Adrenal gland (tissue), 12 donors: Measurements from ENCODE around the gene TRIM47. TPM values are rescaled to one million over a fixed set of nuclear protein-coding genes. Genes with fewer than 3 reads are reported as not detected.

Experiments
- DNase-seq, 7 donors: peaks; one replicate each; pipeline ENCODE4 v3.0.0-alpha.2; 2019 to 2020
- H3K27ac ChIP-seq, 5 donors: fragments of 200-600 bp; sonication (generic) in 4 of 5; 1 replicate in 3 of 5; 2 replicates in 2 of 5; pipeline versions ENCODE4 v1.5.1 to v1.8.0; 2016 to 2020; ENCODE audit warnings: mild to moderate bottlenecking in 1 of 5
- H3K27me3 ChIP-seq: fragments of 200-600 bp; 2 replicates; pipeline ENCODE4 v1.8.0; 2021
- H3K36me3 ChIP-seq, 2 donors: fragments of 200-600 bp; replicated peaks in 1 of 2; 1 replicate in 1 of 2; 2 replicates in 1 of 2; pipeline versions ENCODE4 v1.5.1 to v1.8.0; 2018 to 2022
- H3K4me1 ChIP-seq, 2 donors: fragments of 200-600 bp; replicated peaks in 1 of 2; 1 replicate in 1 of 2; 2 replicates in 1 of 2; pipeline versions ENCODE4 v1.5.1 to v1.8.0; 2018 to 2021
- H3K4me3 ChIP-seq, 4 donors: fragments of 200-600 bp; sonication (generic) in 3 of 4; one replicate each; pipeline ENCODE4 v1.5.1; 2016 to 2018
- H3K9me3 ChIP-seq, 3 donors: fragments of 200-600 bp; sonication (generic) in 1 of 3; replicated peaks in 1 of 3; 1 replicate in 2 of 3; 2 replicates in 1 of 3; pipeline versions ENCODE4 v1.5.1 to v1.8.0; 2016 to 2021
- CTCF ChIP-seq, 6 experiments: fragments of 450-650 bp in 4 of 6; fragments of 200-600 bp in 2 of 6; sonication (generic) in 1 of 6; IDR thresholded peaks; 1 replicate in 5 of 6; 2 replicates in 1 of 6; pipeline versions ENCODE4 v1.5.1 to v1.8.0; 2016 to 2021; ENCODE audit warnings: antibody characterized with exemption in 6 of 6, mild to moderate bottlenecking in 2 of 6, moderate library complexity in 1 of 6
- POLR2A ChIP-seq, 2 donors: fragments of 450-650 bp; IDR thresholded peaks; one replicate each; pipeline ENCODE4 v1.6.1; 2017; ENCODE audit warnings: antibody characterized with exemption in 2 of 2, mild to moderate bottlenecking in 2 of 2, moderate library complexity in 1 of 2
- WGBS, 4 donors: extraction: QIAGEN DNeasy Blood & Tissue Kit in 2 of 4; methylation state at CpG; one replicate each; pipeline versions ENCODE4 v1.1.5 to v1.1.7; 2013 to 2017; 5-methylcytosine and 5-hydroxymethylcytosine counted together
- intact Hi-C, 2 donors: fragments of 100-400 bp; cut with DNase I; formaldehyde crosslinking; loops; one replicate each; pipeline versions ENCODE4 v1.14.1 to v1.15.0; 2022 to 2023
- polyA plus RNA-seq, 3 donors: library from polyadenylated mRNA; stranded (reverse); fragments of 200-250 nt in 2 of 3; fragments of 350-450 nt in 1 of 3; fragmentation: Illumina TruSeq in 1 of 3; extraction: RNeasy Lipid Tissue Mini Kit (QIAGEN cat#74804) in 1 of 3; gene quantifications; one replicate each; pipeline ENCODE4 v1.2.3, GENCODE V29; 2013 to 2014
- total RNA-seq, 9 donors: library from RNA; depleted of rRNA in 4 of 9; stranded (reverse); fragments of >200 nt in 4 of 9; fragments of 120-200 nt in 1 of 9; fragmentation: NEBNext Ultra II Directional in 1 of 9; extraction: Animal tissue kit (Norgen Biotek cat#: 25700) in 1 of 9; gene quantifications; one replicate each; pipeline versions ENCODE4 v1.1.0 to v1.2.4, GENCODE V29; 2013 to 2023
- donor health status: healthy with polysubstance abuse.
- donor health status: Bipolar disorder and iron deficiency.
- donor health status: DM: yes; HTN: yes; CAD: no.
- donor health status: DM: no; HTN: no; CAD: no.
- donor health status: DM: no; HTN: no; CAD: no.
- donor health status: DM: yes; HTN: yes; CAD: no.

Gene TRIM47
- total and polyA plus RNA-seq, 12 donors: 2.8 to 66.1 (median 24.5) TPM

GRCh38 chr17:75910699-75911098 lies 32.3 kb upstream of the TRIM47 start:
- TF ChIP-seq CTCF (IDR thresholded peaks at IDR 0.05) (no peak), POLR2A (IDR thresholded peaks at IDR 0.05) (no peak)
- Histone ChIP-seq H3K27ac (no peak overlapping the region), H3K36me3 (peaks cover 0 to 4% of the 10 kb centered on the region in 2 donors), H3K4me3 (no peak overlapping the region), H3K27me3 (no peaks in the 10 kb centered on the region), H3K9me3 (no peaks in the 10 kb centered on the region), H3K4me1 (no peaks in the 10 kb centered on the region)
- DNase-seq: no peak
- WGBS, 4 donors: 84 to 100% (median 89%) methylated on average over 1 to 6 of the region's 6 CpGs
- intact Hi-C loops: no loop called here

- no peaks in the 10 kb centered on the region for H3K9me3 ChIP-seq
- H3K27me3 ChIP-seq: no peaks in the 10 kb centered on the region
- no peak for TF ChIP-seq CTCF (IDR thresholded peaks at IDR 0.05)
- TF ChIP-seq POLR2A (IDR thresholded peaks at IDR 0.05): no peak
- WGBS, 4 donors: 75 to 92% (median 89%) methylated on average over 6 to 11 of the region's 11 CpGs
- peak in 1 of 7 donors; percentile 60 for DNase-seq
- no peak overlapping the region for H3K27ac ChIP-seq
- H3K4me1 ChIP-seq: peaks cover 0 to 5% of the 10 kb centered on the region in 2 donors
- H3K4me3 ChIP-seq: no peak overlapping the region
- intact Hi-C loops: loop anchor here in 1 of 2 donors (5.0 kb wide), 1 partner anchor 92 kb away; the partner anchor contains the start of gene CDK3
- H3K36me3 ChIP-seq: peaks cover 0 to 4% of the 10 kb centered on the region in 2 donors
Observed at GRCh38 chr17:75909812-75910274, 31.5 kb upstream of the TRIM47 start.

- TF ChIP-seq POLR2A (IDR thresholded peaks at IDR 0.05): no peak
- Histone ChIP-seq H3K4me3 (no peak overlapping the region), H3K36me3 (peaks cover 0 to 4% of the 10 kb centered on the region in 2 donors), H3K4me1 (peaks cover 0 to 6% of the 10 kb centered on the region in 2 donors), H3K9me3 (no peaks in the 10 kb centered on the region), H3K27ac (no peak overlapping the region), H3K27me3 (no peaks in the 10 kb centered on the region)
- intact Hi-C loops: loop anchor here in 1 of 2 donors (5.0 kb wide), 1 partner anchor 93 kb away; the partner anchor contains the start of gene CDK3
- WGBS, 4 donors: 83 to 94% (median 89%) methylated on average over 12 to 14 of the region's 14 CpGs
- DNase-seq: no peak
Observed at GRCh38 chr17:75909051-75909811, 30.9 kb upstream of the TRIM47 start.

- H3K9me3 ChIP-seq: no peaks in the 10 kb centered on the region
- H3K36me3 ChIP-seq: peaks cover 0 to under 1% of the 10 kb centered on the region in 2 donors
- peaks cover 9 to 12% of the 10 kb centered on the region in 2 donors for H3K4me1 ChIP-seq
- TF ChIP-seq POLR2A (IDR thresholded peaks at IDR 0.05) (no peak), CTCF (IDR thresholded peaks at IDR 0.05) (no peak)
- no peak overlapping the region for H3K27ac ChIP-seq
- intact Hi-C loops: loop anchor here in 1 of 2 donors (5.0 kb wide), 1 partner anchor 94 kb away; the partner anchor contains the start of gene CDK3
- no peak for DNase-seq
- H3K27me3 ChIP-seq: no peaks in the 10 kb centered on the region
- H3K4me3 ChIP-seq: no peak overlapping the region
- 84 to 87% (median 85%) methylated on average over 6 of the region's 6 CpGs for WGBS, 4 donors
Observed at GRCh38 chr17:75908201-75908600, 29.8 kb upstream of the TRIM47 start.
